ENCODE results near the gene YPEL3. TPM values are rescaled to one million over a fixed set of nuclear protein-coding genes. Genes with fewer than 3 reads are reported as not detected.

The YPEL3 gene
- total RNA-seq, 1 experiment from 2014 or later: 52.7 TPM

DNA sequence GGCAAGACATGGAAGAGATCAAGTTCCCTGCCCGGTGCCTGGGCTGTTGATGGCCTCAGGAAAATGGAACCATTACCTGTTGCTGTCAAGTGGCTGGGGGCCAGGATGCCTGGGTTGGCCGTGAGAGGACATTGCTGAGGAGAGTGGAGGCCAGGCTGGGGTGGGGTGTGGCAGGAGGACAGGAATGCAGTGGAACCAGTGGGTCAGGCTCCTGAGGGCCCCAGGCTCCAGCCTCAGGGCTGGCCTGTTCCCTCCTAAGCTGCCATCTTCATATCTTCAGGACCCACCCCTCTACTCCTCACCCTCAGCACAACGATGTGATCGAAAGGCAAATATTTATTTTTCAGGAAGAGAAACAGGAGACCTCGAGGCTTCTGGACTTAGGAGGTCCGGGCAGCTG, 8.5 kb upstream of the YPEL3 start:
- Mint-ChIP-seq H3K27me3 (ENCODE audit: low read depth) (no peaks in the 10 kb centered on the region), H3K9me3 (no peaks in the 10 kb centered on the region), H3K36me3 (peaks cover 6% of the 10 kb centered on the region), H3K4me3 (no peak overlapping the region), H3K27ac (no peak overlapping the region), H3K4me1 (no peaks in the 10 kb centered on the region)
- TF ChIP-seq, protein P1, sequence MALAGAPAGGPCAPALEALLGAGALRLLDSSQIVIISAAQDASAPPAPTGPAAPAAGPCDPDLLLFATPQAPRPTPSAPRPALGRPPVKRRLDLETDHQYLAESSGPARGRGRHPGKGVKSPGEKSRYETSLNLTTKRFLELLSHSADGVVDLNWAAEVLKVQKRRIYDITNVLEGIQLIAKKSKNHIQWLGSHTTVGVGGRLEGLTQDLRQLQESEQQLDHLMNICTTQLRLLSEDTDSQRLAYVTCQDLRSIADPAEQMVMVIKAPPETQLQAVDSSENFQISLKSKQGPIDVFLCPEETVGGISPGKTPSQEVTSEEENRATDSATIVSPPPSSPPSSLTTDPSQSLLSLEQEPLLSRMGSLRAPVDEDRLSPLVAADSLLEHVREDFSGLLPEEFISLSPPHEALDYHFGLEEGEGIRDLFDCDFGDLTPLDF (CRISPR knock-in tag; IDR thresholded peaks at IDR 0.05): no peak
- TF ChIP-seq, protein P2, sequence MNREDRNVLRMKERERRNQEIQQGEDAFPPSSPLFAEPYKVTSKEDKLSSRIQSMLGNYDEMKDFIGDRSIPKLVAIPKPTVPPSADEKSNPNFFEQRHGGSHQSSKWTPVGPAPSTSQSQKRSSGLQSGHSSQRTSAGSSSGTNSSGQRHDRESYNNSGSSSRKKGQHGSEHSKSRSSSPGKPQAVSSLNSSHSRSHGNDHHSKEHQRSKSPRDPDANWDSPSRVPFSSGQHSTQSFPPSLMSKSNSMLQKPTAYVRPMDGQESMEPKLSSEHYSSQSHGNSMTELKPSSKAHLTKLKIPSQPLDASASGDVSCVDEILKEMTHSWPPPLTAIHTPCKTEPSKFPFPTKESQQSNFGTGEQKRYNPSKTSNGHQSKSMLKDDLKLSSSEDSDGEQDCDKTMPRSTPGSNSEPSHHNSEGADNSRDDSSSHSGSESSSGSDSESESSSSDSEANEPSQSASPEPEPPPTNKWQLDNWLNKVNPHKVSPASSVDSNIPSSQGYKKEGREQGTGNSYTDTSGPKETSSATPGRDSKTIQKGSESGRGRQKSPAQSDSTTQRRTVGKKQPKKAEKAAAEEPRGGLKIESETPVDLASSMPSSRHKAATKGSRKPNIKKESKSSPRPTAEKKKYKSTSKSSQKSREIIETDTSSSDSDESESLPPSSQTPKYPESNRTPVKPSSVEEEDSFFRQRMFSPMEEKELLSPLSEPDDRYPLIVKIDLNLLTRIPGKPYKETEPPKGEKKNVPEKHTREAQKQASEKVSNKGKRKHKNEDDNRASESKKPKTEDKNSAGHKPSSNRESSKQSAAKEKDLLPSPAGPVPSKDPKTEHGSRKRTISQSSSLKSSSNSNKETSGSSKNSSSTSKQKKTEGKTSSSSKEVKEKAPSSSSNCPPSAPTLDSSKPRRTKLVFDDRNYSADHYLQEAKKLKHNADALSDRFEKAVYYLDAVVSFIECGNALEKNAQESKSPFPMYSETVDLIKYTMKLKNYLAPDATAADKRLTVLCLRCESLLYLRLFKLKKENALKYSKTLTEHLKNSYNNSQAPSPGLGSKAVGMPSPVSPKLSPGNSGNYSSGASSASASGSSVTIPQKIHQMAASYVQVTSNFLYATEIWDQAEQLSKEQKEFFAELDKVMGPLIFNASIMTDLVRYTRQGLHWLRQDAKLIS (CRISPR knock-in tag; IDR thresholded peaks at IDR 0.05; ENCODE audit: borderline replicate concordance): no peak
- TF ChIP-seq CREM (CRISPR knock-in tag; IDR thresholded peaks at IDR 0.05) (no peak), ZNF396 (CRISPR knock-in tag; IDR thresholded peaks at IDR 0.05; ENCODE audit: borderline replicate concordance) (no peak), PRRX2 (CRISPR knock-in tag; IDR thresholded peaks at IDR 0.05) (no peak)
- ChIA-PET POLR2A (no interaction called here), CTCF (interaction anchor here (1.1 to 4.5 kb wide), 3 partner anchors 8 to 13 kb away, joined by 3 to 33 read pairs (median 4); partner anchors contain the start of genes GDPD3 and TBX6)
- no peak for DNase-seq (ENCODE audit: low spot score)
- ATAC-seq: no peak

DNA sequence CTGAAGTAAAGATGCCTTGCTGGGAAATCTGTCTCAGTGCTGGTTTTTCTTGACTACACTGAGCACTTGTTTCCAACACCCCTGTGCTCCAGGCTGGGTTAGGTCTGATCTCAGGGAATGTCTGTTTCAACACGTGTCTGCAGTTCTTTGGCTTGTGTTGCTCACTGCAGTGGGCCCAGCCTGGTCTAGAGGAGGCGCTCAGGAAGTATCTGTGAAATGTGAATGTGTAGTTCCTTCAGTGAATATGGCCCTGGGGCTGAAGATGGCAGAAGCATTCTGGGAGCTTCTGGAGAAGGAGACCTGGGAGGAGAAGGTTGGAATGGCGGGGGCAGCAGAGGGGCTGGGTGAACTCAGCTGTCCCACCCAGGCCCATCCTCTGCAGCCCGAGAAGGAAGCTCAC, 8.1 kb upstream of the YPEL3 start:
- H3K4me3 Mint-ChIP-seq: no peak overlapping the region

More for the DNA sequence above, 8.1 kb upstream of the YPEL3 start:
- peaks cover 6% of the 10 kb centered on the region for H3K36me3 Mint-ChIP-seq
- no peak for DNase-seq (ENCODE audit: low spot score)
- ChIA-PET CTCF (interaction anchor here (1.1 to 4.5 kb wide), 3 partner anchors 9 to 13 kb away, joined by 3 to 33 read pairs (median 4); partner anchors contain the start of genes GDPD3 and TBX6), POLR2A (no interaction called here)
- no peak overlapping the region for H3K27ac Mint-ChIP-seq
- no peaks in the 10 kb centered on the region for H3K9me3 Mint-ChIP-seq
- TF ChIP-seq TP53 (CRISPR knock-in tag; IDR thresholded peaks at IDR 0.05) (no peak), HMGA2 (CRISPR knock-in tag; IDR thresholded peaks at IDR 0.05) (no peak), PRRX2 (CRISPR knock-in tag; IDR thresholded peaks at IDR 0.05) (no peak), GABPB1 (CRISPR knock-in tag; IDR thresholded peaks at IDR 0.05) (no peak), NFE2L1 (CRISPR knock-in tag; IDR thresholded peaks at IDR 0.05) (no peak), FOXJ3 (CRISPR knock-in tag; IDR thresholded peaks at IDR 0.05; ENCODE audit: borderline replicate concordance) (no peak), ELF4 (CRISPR knock-in tag; IDR thresholded peaks at IDR 0.05; ENCODE audit: low read depth) (no peak)
- TF ChIP-seq, protein P3, sequence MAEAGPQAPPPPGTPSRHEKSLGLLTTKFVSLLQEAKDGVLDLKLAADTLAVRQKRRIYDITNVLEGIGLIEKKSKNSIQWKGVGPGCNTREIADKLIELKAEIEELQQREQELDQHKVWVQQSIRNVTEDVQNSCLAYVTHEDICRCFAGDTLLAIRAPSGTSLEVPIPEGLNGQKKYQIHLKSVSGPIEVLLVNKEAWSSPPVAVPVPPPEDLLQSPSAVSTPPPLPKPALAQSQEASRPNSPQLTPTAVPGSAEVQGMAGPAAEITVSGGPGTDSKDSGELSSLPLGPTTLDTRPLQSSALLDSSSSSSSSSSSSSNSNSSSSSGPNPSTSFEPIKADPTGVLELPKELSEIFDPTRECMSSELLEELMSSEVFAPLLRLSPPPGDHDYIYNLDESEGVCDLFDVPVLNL (CRISPR knock-in tag; IDR thresholded peaks at IDR 0.05; ENCODE audit: borderline replicate concordance, low read depth): no peak
- TF ChIP-seq, protein P2 (CRISPR knock-in tag; IDR thresholded peaks at IDR 0.05; ENCODE audit: borderline replicate concordance): no peak
- TF ChIP-seq, protein P4, sequence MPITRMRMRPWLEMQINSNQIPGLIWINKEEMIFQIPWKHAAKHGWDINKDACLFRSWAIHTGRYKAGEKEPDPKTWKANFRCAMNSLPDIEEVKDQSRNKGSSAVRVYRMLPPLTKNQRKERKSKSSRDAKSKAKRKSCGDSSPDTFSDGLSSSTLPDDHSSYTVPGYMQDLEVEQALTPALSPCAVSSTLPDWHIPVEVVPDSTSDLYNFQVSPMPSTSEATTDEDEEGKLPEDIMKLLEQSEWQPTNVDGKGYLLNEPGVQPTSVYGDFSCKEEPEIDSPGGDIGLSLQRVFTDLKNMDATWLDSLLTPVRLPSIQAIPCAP (CRISPR knock-in tag; IDR thresholded peaks at IDR 0.05): no peak
- no peaks in the 10 kb centered on the region for H3K27me3 Mint-ChIP-seq (ENCODE audit: low read depth)
- no peak for ATAC-seq
- H3K4me1 Mint-ChIP-seq: no peaks in the 10 kb centered on the region

Measured in WTC11 (cell line).